GM03348 (cell line): ENCODE measurements around the gene SNRPD3.

Experiments used
- DNase-seq: peaks from one replicate; pipeline ENCODE4 v3.0.0; 2012; ENCODE audit warnings: low spot score

The SNRPD3 gene

DNA sequence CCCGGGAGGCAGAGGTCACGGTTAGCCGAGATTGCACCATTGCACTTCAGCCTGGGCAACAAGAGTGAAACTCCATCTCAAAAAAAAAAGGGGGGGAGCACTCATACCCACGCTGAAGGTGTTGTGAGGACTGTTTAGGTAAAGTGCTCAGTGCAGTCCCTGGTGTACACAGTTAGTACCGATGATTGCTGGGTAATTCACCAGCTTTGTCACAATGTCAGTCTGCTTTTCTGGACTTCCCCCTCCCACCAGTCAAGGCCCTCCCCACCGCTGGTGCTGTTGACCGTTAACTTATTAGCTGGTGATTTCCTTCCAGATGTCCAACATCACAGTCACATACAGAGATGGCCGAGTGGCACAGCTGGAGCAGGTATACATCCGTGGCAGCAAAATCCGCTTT lies 11.9 kb downstream of the SNRPD3 start:
- DNase-seq: no peak

DNA sequence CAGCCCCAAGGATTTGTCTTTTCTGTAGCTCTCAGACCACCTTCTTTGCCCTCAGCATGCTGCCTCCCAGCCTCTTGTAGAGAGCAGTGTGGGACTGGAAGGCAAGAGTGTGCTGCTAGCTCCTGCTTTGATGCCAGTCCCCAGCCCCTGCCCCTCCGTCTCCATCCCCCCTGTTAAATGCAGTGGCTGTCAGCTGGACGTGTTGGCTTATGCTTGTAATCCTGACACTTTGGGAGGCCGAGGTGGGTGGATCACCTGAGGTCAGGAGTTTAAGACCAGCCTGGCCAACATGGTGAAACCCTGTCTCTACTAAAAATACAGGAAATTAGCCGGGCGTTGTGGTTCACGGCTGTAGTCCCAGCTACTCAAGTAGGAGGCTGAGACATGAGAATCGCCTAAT lies 15.5 kb downstream of the SNRPD3 start:
- no peak for DNase-seq

DNA sequence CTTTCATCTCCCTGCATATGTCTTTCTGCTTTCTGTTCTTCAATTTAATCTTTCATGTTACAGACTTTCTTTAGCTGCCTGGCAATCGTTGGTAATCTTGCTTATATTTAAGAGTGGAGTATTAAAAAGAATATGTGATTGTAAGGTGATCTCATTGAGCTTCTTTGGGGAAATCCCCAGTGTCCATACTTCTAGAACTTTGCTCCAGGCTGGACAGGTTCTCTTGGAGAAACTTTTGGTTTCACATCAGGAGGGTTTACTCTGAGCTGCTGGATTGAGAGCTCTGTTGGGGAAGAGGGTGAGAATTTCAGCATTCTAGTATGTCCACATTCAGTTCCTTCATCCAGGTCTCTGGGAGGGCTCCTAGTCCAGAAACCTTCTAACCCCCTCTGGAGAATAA lies 21.0 kb downstream of the SNRPD3 start:
- no peak for DNase-seq

DNA sequence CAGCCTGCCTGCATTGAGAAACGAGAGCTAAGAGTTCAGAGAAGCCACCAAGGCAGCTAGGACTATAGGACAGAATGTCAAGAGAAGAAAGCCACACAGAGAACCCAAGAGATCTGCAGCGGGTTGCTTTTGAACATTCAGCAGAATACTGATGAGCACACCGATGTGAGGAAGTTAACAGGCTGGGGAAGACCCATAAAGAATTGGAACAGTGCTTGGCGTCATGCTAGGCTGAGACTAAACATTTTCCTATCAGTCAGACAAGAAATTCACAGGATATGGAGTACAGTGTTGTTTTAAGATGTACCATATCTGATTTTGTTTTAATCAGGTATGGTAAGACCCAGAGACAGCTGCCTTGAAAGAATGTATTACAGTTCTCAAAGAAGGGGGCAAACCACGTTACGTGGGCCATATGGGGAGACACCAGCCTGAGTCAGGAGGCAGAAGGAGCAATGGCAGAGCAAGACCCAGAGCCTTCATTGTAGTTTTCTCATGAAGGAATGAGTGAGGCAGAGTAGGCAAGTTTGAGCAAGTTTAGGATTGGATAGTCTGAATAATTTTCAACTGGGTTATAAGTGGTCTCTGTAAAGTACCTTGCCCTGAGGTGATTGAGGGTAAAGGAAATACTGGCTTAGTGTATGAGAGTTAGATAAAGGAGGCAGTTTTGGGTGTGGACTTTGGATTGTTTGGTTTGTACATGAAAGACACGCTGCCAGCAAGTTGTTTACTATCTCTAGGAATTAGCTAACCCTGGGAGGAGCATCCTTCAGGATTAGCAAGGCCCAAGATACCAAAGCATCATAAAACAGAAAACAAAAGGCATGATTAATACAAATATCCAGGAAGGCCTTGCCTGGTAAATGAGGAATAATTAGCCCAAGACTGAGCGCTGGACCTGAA lies 22.8 kb downstream of the SNRPD3 start:
- no peak for DNase-seq

DNA sequence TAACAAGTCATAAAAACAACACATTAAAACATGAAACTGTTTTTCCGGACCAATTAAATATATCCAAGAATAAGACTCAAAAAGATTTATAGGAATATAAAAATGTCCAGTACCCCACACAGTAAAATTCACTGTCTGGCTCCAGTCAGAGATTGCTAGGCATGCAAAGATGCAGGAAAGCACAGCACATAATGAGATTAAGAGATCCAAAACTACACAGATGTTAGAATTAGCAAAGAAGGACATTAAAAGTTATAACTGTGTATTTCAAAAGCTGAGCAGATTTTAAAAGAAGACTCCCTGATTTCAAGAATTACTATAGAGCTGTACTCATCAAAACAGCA lies 23.4 kb downstream of the SNRPD3 start:
- no peak for DNase-seq

DNA sequence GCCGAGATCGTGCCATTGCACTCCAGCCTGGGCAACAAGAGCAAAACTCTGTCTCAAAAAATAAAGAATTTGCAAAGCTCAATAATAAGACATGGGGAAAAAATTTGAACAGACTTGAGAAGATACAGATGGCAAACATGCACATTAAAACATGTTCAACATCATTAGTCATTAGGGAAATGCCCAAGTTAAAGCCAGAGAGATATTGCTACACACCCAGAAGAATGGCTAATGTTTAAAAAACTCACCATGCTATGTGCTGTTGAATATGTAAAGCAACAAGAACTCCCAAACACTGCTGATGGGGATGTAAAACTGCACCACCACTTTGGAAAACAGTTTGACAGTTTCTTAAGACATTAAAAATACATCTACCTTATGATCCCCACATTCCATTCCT lies 24.5 kb downstream of the SNRPD3 start:
- DNase-seq: peak; percentile 74

DNA sequence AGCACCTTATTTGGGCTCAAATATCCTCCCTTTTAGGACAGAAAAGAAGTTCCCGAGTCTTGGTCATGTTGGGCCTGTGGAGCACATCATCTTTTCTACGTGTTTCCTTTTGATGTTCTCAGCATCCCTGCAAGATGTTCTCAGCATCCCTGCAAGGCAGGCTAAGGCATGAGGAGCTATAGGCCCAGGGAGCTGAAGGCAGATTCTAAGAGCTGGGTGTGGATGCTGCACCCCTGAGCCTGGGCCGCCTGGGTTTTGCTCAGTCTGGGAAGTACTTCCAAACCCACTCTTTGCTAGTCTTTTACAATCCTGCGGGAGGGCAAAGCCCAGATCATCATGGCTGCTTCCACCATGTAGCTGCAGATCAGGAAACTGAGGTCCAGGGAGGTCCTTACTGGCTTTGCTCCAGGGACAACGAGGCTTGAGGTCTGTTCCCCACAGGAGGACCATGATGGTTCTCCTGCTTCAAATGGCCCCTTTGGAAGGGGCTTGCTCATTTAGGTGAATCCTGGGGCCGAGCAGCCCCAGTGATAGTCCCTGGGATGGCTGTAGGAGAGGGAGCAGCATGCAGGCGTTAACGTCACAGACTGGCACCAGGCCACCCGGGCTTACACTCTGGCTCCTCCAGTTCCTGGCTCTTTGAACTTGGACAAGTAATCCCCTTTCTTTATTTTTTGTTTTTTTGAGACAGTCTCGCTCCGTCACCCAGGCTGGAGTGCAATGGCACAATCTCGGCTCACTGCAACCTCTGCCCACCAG lies 26.4 kb downstream of the SNRPD3 start:
- DNase-seq: no peak

DNA sequence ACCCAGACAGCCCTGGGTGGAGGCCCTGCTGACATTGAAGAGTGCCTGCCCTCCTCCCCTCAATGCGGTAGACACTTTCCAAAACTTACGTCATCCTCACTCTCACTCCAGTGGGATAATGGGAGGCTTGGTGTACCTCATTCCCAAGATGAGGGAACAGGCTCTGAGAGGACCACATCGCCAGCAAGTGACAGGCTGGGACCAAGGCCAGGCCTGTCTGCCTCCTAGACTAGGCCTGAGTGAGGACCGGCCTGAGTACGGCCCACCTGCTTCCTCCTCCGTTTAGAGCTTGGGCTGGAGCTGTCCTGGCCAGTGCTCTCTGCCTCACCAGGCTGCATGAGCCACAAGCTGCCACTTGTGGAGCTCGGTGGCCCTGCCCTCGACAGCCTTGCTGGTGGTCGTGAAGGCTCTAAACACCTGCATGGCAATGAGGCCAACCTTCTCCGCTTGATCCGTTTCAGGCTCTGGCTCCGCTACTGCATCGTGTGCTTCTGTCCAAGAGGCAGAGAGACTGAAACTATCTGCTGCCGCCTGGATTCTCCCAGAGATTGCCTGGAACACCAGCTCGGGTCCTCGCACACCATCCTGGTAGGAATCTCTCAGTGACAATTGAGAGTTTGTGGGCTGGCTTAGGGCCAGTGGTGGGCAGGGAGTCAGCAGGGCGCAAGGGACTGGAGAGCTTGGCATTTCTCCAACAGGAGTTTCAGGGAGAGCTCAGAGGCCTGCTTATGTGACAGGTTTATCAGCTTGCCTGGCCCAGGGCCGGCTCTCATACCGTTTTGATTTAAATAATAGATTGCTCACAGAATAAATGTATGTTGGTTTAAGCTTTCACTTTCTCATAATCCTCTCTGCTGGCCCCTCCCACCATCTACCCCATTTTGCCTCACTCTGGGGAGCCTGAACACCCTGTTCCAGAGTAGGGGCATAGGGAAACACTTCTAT lies 27.7 kb downstream of the SNRPD3 start:
- DNase-seq: peak; percentile 31

DNA sequence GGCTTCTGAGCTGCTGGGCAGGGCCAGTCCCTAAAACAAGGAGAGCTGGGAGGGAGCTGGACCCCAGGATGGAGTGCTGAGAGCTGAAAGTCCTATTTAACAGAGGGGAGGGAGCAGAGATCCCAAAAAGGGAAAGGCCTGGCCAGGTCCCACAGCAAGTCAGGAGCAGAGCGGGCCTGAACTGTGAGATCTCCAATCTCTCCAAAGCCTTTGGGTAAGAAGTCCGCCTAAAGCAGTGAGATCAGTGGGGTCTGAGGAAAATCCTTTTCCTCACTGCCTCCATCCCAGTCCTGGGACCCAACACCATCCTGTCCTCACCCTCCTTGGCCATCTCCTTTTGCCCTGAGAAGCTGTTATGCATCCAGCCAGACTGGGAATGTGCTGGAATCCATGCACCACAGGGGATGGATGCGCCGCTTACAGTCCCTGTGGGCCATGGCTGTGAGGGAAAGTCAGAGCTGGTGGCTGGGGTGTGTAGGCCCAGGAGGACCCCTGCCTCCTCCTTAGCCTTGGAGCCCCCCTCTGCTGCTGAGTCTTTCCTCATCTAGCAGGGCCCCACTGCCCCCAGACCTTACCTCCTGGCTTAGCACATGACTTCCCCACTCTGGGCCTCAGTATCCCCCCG lies 28.5 kb downstream of the SNRPD3 start:
- DNase-seq: no peak

DNA sequence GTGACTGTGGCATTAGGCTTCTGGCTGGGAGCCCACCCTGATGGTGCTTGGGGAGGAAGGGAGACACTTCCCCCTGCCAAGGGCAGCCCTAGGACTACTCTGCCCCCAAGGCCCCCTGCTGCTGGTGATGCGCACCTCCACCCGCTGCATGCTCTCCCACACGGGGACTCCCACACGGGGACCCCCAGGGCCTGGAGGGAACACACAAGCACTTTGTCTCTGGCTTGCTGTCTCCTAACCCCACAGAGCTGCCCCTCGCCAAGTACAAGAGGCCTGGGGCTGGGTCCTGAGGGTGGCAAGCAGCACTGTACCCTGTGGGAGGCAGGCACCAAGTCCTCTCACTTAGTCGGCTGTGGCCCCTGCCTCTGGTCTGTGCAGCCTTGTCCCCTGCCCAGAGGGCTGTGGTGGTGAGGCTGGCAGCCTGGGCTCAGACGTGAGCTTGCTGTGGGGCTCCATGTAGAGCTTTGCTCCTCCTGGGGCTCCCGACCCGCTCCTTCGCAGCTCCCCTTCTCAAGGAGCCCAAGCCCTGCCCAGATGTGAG lies 29.1 kb downstream of the SNRPD3 start:
- DNase-seq: no peak

DNA sequence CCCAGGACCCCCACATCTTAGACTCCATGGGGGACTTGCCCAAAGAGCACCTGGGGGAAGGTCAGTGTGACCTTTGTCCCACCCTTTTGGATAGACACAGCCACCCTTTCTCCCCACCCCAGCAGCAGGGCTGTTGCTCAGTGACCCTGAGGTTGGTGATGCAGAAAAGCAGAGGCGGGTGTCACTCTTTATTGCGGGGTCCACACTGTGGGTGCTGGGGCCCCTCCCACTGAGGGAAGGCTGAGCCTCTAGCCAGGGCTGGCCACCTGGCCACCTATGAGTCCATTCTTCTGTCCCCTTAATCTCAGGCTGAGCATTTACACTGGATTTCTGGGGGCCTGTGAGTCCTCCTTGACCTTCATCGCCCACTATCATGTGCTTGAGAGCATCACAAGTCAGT lies 29.7 kb downstream of the SNRPD3 start:
- DNase-seq: no peak

DNA sequence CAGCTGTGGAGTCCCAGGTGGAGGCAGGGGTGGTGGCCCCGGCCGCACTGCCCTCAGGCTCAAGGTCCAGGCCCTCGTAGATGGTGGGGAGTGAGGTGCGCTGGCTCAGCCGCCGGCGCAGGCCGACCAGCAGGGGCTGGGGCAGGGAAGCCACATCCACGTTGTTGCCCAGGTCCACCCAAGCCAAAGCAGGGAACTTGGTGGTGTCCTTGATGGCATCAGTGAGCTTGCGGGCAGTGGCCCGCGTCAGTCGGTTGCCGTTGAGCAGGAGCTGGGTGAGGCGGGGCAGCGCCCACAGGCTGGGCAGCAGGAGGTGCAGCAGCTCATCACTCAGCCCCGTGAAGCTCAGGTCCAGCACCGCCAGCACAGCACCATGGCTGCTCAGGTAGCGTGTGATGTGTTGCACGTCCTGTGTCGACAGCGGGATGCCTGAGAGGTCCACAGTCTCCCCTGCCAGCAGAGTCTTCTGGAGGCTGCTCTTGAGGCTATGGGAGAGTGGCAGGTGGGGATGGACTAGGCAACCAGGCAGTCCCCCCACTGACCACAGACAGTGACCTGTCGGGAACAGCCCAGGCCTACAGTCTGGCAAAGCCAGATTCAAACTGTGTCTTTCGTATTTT lies 30.2 kb downstream of the SNRPD3 start:
- no peak for DNase-seq

DNA sequence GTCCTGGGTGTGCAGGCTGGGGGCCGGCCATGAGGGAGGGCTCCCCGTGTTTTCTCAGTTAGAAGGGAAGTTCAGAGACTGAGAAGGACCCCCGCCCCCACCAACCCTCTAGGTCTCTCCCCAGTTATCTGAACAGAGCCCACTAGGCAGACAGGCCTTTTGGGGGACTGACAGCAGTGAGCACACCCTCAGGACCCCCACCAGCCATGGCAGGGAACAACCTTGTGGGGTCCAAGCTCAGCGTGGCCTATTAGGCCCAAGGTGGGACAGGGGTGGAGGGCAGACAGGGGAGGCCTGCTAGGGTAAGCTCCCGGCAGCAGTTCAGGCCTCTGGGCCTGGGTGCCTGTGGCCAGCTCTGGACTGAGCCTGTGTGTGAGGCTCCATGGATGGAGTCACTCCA lies 31.5 kb downstream of the SNRPD3 start:
- no peak for DNase-seq

DNA sequence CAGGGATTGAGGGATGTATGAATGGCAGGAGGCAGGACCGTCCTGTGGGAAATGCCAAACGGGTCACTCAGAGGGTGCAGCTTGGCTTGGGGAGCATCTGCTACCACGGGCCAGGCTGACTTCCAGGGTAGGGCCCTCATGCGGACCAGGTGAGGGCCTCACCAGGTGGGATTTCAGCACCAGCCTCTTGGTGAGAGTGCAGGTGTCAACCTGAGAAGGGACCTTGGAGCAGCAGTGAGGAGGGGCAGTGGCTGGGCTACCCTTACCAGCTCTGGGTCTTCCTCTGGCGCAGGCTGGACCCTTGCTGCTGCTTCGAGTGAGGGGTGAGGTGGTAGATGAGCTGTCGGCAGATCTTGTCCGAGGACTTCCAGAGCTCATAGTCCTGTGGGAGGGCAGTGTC lies 32.1 kb downstream of the SNRPD3 start:
- no peak for DNase-seq

DNA sequence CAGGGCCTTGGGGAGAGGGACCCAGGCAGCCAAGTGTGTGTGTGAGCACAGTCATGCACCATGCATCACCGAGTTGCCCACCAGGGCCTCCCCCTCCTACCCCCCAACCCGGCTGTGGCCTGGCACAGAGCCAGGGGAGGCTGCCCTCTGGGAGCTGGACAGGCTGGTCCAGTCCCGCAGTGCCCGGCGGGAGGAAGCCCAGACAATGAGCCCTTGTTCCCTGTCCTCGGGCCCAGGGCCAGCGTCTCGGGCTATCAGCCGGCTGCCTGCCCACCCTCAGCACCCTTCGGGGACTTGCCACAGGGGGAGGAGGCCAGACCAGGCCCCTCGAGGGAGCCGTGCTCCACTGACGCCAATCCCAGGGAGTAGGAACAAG lies 32.6 kb downstream of the SNRPD3 start:
- DNase-seq: no peak

DNA sequence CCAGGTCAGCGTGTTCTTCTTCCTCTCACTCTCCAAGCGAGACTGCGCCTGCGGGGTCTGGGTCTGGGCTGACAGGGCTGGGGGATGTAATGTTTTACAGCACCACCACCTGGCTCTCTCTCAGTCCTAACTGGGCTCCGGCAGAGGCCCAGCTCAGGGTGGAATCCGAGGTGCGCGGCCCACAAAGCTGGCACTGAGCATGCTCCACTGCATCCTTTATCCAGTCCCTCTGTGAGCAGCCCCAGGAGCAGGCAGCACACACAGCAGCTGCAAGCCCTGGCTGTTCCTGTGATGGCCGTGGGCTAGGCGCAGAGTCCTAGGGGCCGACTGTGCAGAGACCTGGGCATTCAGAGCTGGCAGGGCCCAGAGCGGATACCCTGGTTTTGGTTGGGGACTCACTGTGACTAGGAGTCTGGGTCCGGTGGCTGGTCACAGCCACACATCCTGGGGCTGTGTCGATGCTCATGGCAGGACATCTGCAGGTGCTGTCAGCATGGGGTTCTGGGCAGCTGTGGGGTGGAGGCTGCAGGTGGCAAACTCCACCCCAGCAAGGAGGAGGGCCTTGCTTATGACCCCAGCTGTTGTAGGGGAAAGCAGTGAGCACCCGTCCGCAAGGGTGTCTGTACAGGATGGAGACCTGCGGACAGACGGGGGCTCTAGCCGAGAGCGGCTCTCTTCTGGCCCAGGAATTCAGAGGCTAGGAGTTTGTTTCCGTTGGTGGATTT lies 33.1 kb downstream of the SNRPD3 start:
- no peak for DNase-seq

DNA sequence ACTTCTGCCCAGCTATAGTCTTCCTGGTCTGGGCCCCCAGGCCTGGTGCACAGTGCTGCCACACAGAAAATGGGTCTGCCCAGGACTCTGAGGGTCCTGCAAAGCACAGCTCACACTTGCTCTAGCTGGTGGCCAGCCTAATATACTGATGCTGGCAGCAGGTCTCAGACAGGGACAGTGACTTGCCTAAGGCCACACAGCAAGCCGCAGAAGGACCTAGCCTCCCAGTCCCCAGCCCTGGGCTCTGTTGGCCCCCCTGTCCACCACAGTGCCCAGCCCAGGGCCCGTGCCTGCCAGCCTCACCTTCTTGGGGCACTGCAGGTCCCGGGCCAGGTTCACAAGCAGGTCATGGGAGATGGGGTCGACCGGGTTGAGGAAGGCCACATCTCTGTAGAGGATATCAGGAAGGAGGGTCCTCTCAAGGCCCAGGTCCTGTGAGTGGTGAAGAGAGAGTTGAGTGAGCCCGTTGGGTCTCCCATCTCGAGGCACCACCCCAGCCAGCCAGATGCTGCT lies 33.8 kb downstream of the SNRPD3 start:
- DNase-seq: no peak

DNA sequence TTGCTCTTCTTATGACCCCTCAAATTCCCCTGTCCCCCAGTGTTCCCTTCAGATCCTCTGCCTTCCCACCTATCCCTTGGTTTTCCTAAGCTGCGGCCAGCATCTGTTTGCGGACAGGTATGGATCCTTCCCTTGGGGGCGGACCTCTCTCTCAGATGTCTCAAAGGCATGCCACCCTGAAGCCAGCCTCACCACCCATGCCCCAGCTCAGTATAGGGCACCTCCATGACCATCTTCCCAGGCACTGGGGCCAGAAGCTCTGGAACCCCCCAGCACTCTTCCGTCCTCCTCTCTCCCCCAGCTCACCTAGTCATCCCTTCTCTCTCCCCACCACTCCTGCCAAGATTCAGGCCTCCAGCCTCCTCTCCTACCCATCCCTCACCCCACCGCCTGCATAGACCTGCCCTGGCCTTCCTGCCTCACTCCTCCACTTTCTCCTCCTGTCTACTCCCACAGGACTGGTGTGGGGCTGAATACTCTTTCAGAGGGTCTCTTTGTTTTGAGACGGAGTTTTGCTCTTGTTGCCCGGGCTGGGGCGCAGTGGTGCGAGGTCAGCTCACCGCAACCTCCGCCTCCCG lies 34.9 kb downstream of the SNRPD3 start:
- DNase-seq: no peak

DNA sequence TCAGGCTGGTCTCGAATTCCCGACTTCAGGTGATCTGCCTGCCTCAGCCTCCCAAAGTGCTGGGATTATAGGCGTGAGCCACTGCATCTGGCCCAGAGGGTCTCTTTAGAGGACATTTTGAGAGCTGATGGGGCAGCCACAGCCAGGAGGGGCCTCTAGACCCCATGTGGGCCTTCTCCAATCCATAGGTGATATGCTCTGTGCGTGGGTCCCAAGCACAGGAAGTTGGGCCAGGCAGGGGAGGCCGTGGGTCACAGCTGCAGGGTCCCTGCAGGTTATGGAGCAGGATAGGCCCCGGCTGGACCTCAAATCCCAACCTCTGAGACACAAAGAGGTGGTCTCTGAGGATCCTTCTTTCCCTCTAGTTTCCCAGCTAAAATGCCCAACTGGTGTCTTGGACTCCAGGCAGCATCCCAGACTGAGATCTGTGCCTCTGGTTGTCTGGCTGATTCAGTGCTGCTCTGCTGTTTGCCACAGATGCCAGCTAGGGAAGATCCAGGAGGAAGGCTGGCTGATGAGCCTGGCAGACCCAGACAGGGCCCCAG lies 35.6 kb downstream of the SNRPD3 start:
- no peak for DNase-seq
